ENCODE measurements around the gene AWAT1.

The AWAT1 gene

DNA sequence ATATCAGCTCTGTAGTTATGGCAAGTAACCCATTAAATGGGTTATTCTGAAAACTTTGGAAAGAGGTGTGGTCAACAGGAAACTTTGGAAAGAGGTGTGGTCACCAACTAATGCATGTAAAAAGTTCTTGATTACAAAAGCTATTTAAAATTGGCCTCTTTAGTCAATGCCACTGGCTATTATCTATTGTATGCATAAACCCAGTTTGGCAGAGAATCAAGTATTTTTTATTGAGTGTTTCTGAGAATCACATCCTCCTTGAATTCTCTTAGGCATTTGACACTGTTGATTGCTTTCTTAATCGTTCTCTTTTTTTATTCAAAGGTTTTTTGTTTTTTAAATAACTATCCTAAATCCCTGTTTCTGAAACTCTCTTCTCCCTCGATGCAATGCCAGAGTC, 18.0 kb downstream of the AWAT1 start:
- no peak for DNase-seq (ENCODE audit: insufficient read length, low spot score)
- TF ChIP-seq CTCF (IDR thresholded peaks at IDR 0.05; ENCODE audit: insufficient read depth, missing control alignments), result no peak
- no peak for FAIRE-seq

GRCh38 chrX:70253377-70254062, 19.1 kb downstream of the AWAT1 start:
- no peak for DNase-seq (ENCODE audit: insufficient read length, low spot score)
- no peak for FAIRE-seq
- TF ChIP-seq CTCF (IDR thresholded peaks at IDR 0.05; ENCODE audit: insufficient read depth, missing control alignments), result no peak

- no peak for DNase-seq (ENCODE audit: insufficient read length, low spot score)
- TF ChIP-seq CTCF (IDR thresholded peaks at IDR 0.05; ENCODE audit: insufficient read depth, missing control alignments), result no peak
- FAIRE-seq, result no peak
These were observed 19.6 kb downstream of the AWAT1 start for GRCh38 chrX:70254063-70254400.

DNA sequence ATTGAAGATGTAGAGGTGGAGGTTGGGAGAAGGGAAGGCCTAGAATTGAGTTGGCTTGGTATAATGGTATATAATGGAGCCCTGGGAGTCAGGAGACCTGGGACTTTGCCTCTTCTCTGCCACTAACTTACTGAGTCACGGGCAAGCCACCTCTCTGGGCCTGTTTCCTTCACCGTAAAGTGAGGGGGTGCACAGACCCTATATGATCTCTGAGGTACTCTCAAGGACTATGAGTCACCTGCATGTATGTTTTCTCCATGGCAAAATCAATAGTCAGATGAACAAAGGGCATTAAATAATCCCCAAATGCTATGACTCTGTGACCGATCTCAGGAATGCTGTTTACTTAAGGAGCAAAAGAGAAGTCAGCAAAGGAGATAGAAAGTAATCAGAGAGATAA, 20.5 kb downstream of the AWAT1 start:
- DNase-seq (ENCODE audit: insufficient read length, low spot score) (no peak), FAIRE-seq (no peak)

GRCh38 chrX:70255452-70255851, 21.0 kb downstream of the AWAT1 start:
- no peak for TF ChIP-seq CTCF (IDR thresholded peaks at IDR 0.05; ENCODE audit: insufficient read depth, missing control alignments)
- FAIRE-seq, result no peak
- DNase-seq (ENCODE audit: insufficient read length, low spot score), result no peak

More for the DNA sequence above, 20.5 kb downstream of the AWAT1 start:
- TF ChIP-seq CTCF (IDR thresholded peaks at IDR 0.05; ENCODE audit: insufficient read depth, missing control alignments), result no peak

DNA sequence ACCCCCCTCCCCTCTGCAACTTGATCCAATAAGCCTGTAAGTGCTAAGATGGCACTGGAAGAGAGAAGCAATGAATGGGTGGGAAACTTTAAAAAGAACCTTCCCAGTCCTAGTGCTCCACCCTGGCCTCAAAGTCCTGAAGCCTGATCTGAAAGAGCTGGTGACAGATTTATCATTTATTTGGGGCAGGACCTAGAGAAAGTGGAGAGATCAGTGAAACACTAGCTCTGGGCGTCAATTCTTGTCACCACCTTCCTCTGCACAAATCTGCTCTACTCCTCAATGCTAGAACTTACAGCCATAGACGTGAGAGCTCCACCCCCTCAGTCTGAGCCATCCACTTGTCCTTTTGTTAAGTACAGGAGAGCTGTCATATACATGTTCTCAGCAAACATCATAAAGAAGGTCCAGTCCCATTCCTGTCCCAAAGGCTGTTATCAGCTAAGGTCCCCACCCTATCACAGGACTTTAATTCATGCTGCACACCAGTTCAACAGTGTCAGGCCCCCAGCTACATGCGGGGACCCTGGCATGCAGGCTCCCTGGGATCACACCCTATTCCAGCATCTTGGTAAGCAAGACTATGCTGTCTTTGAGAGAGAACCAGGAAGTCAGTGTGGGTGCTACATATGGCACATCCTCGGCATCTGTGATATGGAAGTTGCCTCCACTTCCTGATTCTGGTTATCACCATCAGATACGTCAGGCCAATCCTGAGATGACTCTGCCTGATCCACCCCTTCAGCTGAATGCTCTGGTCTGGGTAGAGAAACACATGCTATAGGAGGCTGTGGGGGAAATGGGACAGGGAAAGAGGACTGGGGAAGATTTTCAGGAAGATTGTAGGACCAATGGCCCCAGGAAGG, 23.2 kb downstream of the AWAT1 start:
- FAIRE-seq (no peak), DNase-seq (ENCODE audit: insufficient read length, low spot score) (no peak)
- TF ChIP-seq CTCF (IDR thresholded peaks at IDR 0.05; ENCODE audit: insufficient read depth, missing control alignments), result no peak

- FAIRE-seq (no peak), DNase-seq (ENCODE audit: insufficient read length, low spot score) (no peak)
- TF ChIP-seq CTCF (IDR thresholded peaks at IDR 0.05; ENCODE audit: insufficient read depth, missing control alignments), result no peak
These were observed 25.6 kb downstream of the AWAT1 start, which contains the start of gene P2RY4 for GRCh38 chrX:70260104-70260503. P2RY4 (minus strand) TSS chrX:70260204; CDS start chrX:70259624, 580 bp downstream.
